ENCODE data around the gene EFEMP1. TPM values are rescaled to one million over a fixed set of nuclear protein-coding genes. Genes with fewer than 3 reads are reported as not detected.

Gene EFEMP1
- total and polyA plus RNA-seq, 2 experiments from 2014 or later, result 54.6 to 63.4 TPM

- H3K4me1 ChIP-seq (ENCODE audit: insufficient read depth), result peaks cover 4% of the 10 kb centered on the region
- no peaks in the 10 kb centered on the region for H4K20me1 ChIP-seq (ENCODE audit: insufficient read depth, poor library complexity, severe bottlenecking)
- H3K36me3 ChIP-seq (replicated peaks; ENCODE audit: insufficient read depth, low read depth), result no peaks in the 10 kb centered on the region
- no peak for DNase-seq (ENCODE audit: low spot score)
- no peaks in the 10 kb centered on the region for H3K79me2 ChIP-seq
- no peak for TF ChIP-seq CTCF (IDR thresholded peaks at IDR 0.05; ENCODE audit: poor library complexity)
- no peak for TF ChIP-seq EZH2phosphoT487 (IDR thresholded peaks at IDR 0.05; ENCODE audit: low read depth, severe bottlenecking, unreplicated experiment)
- TF ChIP-seq EZH2 (IDR thresholded peaks at IDR 0.05; ENCODE audit: borderline replicate concordance), result no peak
- no peaks in the 10 kb centered on the region for H3K9me2 ChIP-seq (replicated peaks; ENCODE audit: insufficient read depth)
- no peak overlapping the region for H2AFZ ChIP-seq
- no peak overlapping the region for H3K4me2 ChIP-seq
- H3K9me3 ChIP-seq (ENCODE audit: low read depth), result no peaks in the 10 kb centered on the region
- H3K27ac ChIP-seq, result no peak overlapping the region
- no peaks in the 10 kb centered on the region for H3K27me3 ChIP-seq
- H3K4me3 ChIP-seq, result no peak overlapping the region
Measured at GRCh38 chr2:55871637-55872036, 51.9 kb downstream of the EFEMP1 start.

GRCh38 chr2:55869637-55870325 lies 53.8 kb downstream of the EFEMP1 start:
- H3K27ac ChIP-seq, result no peak overlapping the region
- no peak for TF ChIP-seq CTCF (IDR thresholded peaks at IDR 0.05; ENCODE audit: poor library complexity)
- TF ChIP-seq EZH2 (IDR thresholded peaks at IDR 0.05; ENCODE audit: borderline replicate concordance), result no peak
- no peak for TF ChIP-seq EZH2phosphoT487 (IDR thresholded peaks at IDR 0.05; ENCODE audit: low read depth, severe bottlenecking, unreplicated experiment)
- peaks cover 8% of the 10 kb centered on the region for H3K4me1 ChIP-seq (ENCODE audit: insufficient read depth)

DNA sequence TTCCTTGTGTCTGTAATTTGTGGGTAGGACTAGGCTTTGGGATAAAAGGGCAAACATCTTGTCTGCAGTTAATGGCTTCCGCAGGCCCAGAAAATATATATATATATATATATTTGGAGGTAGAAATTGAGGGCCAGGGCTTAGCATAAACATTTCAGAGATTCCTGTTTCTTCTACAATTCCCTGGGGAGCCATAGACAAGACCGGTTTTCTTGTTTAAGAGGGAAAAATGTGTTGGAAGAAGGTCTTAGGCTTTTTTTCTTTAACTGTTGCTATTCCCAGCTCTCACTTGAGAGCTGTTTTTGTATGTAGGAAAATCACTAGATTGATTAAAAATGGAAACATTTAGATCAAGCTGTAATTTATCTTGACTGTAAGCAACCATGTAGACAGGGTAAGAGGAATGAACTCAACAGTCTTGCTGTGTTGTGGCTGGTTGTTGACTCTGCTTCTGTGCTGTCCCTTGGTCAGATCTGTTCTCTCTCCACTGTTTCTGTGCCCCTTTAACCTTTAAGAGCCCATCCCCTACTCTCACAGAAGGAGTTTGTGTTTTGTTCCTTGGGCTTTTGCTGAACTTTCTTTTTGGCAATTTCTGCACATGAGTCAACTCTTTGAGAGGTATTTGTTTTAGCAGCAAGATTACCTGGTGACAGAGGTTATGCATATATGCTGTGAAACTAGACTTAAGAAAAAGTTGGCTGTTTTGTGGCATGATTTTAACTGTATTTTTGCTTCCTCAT lies 58.3 kb downstream of the EFEMP1 start:
- no peak for DNase-seq (ENCODE audit: low spot score)
- peak overlapping the region; percentile 45 for H3K27ac ChIP-seq
- H3K9me2 ChIP-seq (replicated peaks; ENCODE audit: insufficient read depth), result no peaks in the 10 kb centered on the region
- TF ChIP-seq CTCF (IDR thresholded peaks at IDR 0.05; ENCODE audit: poor library complexity) (no peak), EZH2 (IDR thresholded peaks at IDR 0.05; ENCODE audit: borderline replicate concordance) (no peak)
- no peak overlapping the region for H2AFZ ChIP-seq
- 62% methylated on average over 2 of the region's 2 CpGs for WGBS (ENCODE audit: low lambda C conversion rate, missing lambda C conversion rate)
- H3K79me2 ChIP-seq, result no peaks in the 10 kb centered on the region
- H3K4me2 ChIP-seq, result no peak overlapping the region
- no peaks in the 10 kb centered on the region for H3K9me3 ChIP-seq (ENCODE audit: low read depth)
- no peaks in the 10 kb centered on the region for H3K36me3 ChIP-seq (replicated peaks; ENCODE audit: insufficient read depth, low read depth)
- no peaks in the 10 kb centered on the region for H3K27me3 ChIP-seq
- H4K20me1 ChIP-seq (ENCODE audit: insufficient read depth, poor library complexity, severe bottlenecking), result no peaks in the 10 kb centered on the region
- H3K4me1 ChIP-seq (ENCODE audit: insufficient read depth), result peaks cover 8% of the 10 kb centered on the region
- H3K4me3 ChIP-seq, result no peak overlapping the region

More at GRCh38 chr2:55869637-55870325, 53.8 kb downstream of the EFEMP1 start:
- no peak overlapping the region for H2AFZ ChIP-seq
- no peaks in the 10 kb centered on the region for H3K79me2 ChIP-seq
- no peak for DNase-seq (ENCODE audit: low spot score)
- H3K4me3 ChIP-seq, result no peak overlapping the region
- H3K27me3 ChIP-seq, result no peaks in the 10 kb centered on the region
- no peaks in the 10 kb centered on the region for H4K20me1 ChIP-seq (ENCODE audit: insufficient read depth, poor library complexity, severe bottlenecking)
- no peaks in the 10 kb centered on the region for H3K9me2 ChIP-seq (replicated peaks; ENCODE audit: insufficient read depth)
- 95% methylated on average over 5 of the region's 5 CpGs for WGBS (ENCODE audit: low lambda C conversion rate, missing lambda C conversion rate)
- H3K9me3 ChIP-seq (ENCODE audit: low read depth), result no peaks in the 10 kb centered on the region
- H3K36me3 ChIP-seq (replicated peaks; ENCODE audit: insufficient read depth, low read depth), result no peaks in the 10 kb centered on the region
- no peak overlapping the region for H3K4me2 ChIP-seq

Measured in hepatocyte (in vitro differentiated cells).